GM23338 (cell line): ENCODE data around the gene METTL24. TPM values are rescaled to one million over a fixed set of nuclear protein-coding genes. Genes with fewer than 3 reads are reported as not detected.
A peak's percentile ranks its signal among the peaks of the same experiment; 100 is the strongest.

ENCODE experiments used
- ATAC-seq: fragments of 200-7000 bp; cut with Tn5 transposase; 3 replicates; pipeline ENCODE4 v1.9.1; 2020
- DNase-seq: peaks from one replicate; pipeline ENCODE4 v3.0.0-alpha.2; 2015; ENCODE audit warnings: low spot score
- H2AFZ ChIP-seq: fragments of 200-600 bp; sonication (generic); 2 replicates; pipeline ENCODE4 v1.8.0; 2016; ENCODE audit warnings: antibody characterized with exemption, mild to moderate bottlenecking, moderate library complexity
- H3F3A ChIP-seq: fragments of 200-600 bp; sonication (generic); replicated peaks from 2 replicates; pipeline ENCODE4 v1.8.0; 2017; ENCODE audit warnings: antibody characterized with exemption, mixed run types, low read depth
- H3K27ac ChIP-seq: fragments of 200-600 bp; sonication (generic); 2 replicates; pipeline ENCODE4 v1.6.1; 2016; ENCODE audit warnings: low read depth
- H3K27me3 ChIP-seq: fragments of 200-600 bp; sonication (generic); 2 replicates; pipeline ENCODE4 v1.8.0; 2016; ENCODE audit warnings: mild to moderate bottlenecking, mixed run types, moderate library complexity; ENCODE audit not compliant: insufficient read depth
- H3K36me3 ChIP-seq: fragments of 200-600 bp; sonication (generic); 2 replicates; pipeline ENCODE4 v1.8.0; 2016; ENCODE audit warnings: mild to moderate bottlenecking; ENCODE audit not compliant: insufficient read depth
- H3K4me1 ChIP-seq: fragments of 200-600 bp; sonication (generic); 2 replicates; pipeline ENCODE4 v1.8.0; 2016; ENCODE audit warnings: mild to moderate bottlenecking, moderate library complexity; ENCODE audit not compliant: insufficient read depth
- H3K4me2 ChIP-seq: fragments of 200-600 bp; sonication (generic); 2 replicates; pipeline ENCODE4 v1.7.1; 2017; ENCODE audit warnings: mixed run types
- H3K4me3 ChIP-seq: fragments of 200-600 bp; sonication (generic); 2 replicates; pipeline ENCODE4 v1.6.1; 2016; ENCODE audit warnings: mixed run types
- H3K79me2 ChIP-seq: fragments of 200-600 bp; sonication (generic); replicated peaks from 2 replicates; pipeline ENCODE4 v1.8.0; 2017; ENCODE audit warnings: mild to moderate bottlenecking; ENCODE audit not compliant: insufficient read depth
- H3K9me2 ChIP-seq: fragments of 200-600 bp; sonication (generic); 2 replicates; pipeline ENCODE4 v1.8.0; 2017; ENCODE audit not compliant: insufficient read depth
- H4K20me1 ChIP-seq: fragments of 200-600 bp; sonication (generic); replicated peaks from 2 replicates; pipeline ENCODE4 v1.8.0; 2017; ENCODE audit warnings: mild to moderate bottlenecking; ENCODE audit not compliant: insufficient read depth
- H3K27ac Mint-ChIP-seq: 2 replicates; pipeline ENCODE4 v1.8.0; 2020; ENCODE audit warnings: inconsistent platforms, mild to moderate bottlenecking, moderate library complexity, mixed read lengths
- H3K27me3 Mint-ChIP-seq: 3 replicates; pipeline ENCODE4 v1.8.0; 2022; ENCODE audit warnings: low read depth, mild to moderate bottlenecking, moderate library complexity, mixed read lengths, inconsistent platforms; ENCODE audit not compliant: insufficient read depth, poor library complexity
- H3K36me3 Mint-ChIP-seq: 3 replicates; pipeline ENCODE4 v1.8.0; 2021; ENCODE audit warnings: low read depth, mild to moderate bottlenecking, inconsistent platforms, moderate library complexity, mixed read lengths
- H3K4me1 Mint-ChIP-seq: 3 replicates; pipeline ENCODE4 v1.8.0; 2020; ENCODE audit warnings: mild to moderate bottlenecking, inconsistent platforms, mixed read lengths
- H3K4me3 Mint-ChIP-seq: 3 replicates; pipeline ENCODE4 v1.8.0; 2021; ENCODE audit warnings: moderate library complexity, mild to moderate bottlenecking, inconsistent platforms, mixed read lengths
- H3K9me3 Mint-ChIP-seq: 3 replicates; pipeline ENCODE4 v1.8.0; 2020; ENCODE audit warnings: moderate library complexity, mild to moderate bottlenecking, inconsistent platforms, mixed read lengths
- CREB1 ChIP-seq: fragments of 250-450 bp; sonication (Bioruptor Pico); IDR thresholded peaks from 2 replicates; pipeline ENCODE4 v1.5.0; 2020; ENCODE audit warnings: low read depth, mild to moderate bottlenecking, moderate library complexity
- CTCF ChIP-seq, 2 experiments: fragments of 200-600 bp in 1 of 2; sonication (generic) in 1 of 2; conservative IDR thresholded peaks; 2 replicates each; pipeline versions ENCODE4 v1.5.1 to v1.6.1; 2016 to 2017; ENCODE audit warnings: antibody characterized with exemption in 2 of 2, low read depth in 2 of 2, mild to moderate bottlenecking in 2 of 2, moderate library complexity in 1 of 2
- ETS1 ChIP-seq: IDR thresholded peaks from 2 replicates; pipeline ENCODE4 v1.6.1; 2016; ENCODE audit warnings: antibody characterized with exemption
- EZH2 ChIP-seq: fragments of 200-600 bp; sonication (generic); IDR thresholded peaks from one replicate; pipeline ENCODE4 v1.8.0; 2017; ENCODE audit warnings: antibody characterized with exemption, mild to moderate bottlenecking, low read depth; ENCODE audit not compliant: unreplicated experiment
- EZH2phosphoT487 ChIP-seq: fragments of 200-600 bp; sonication (generic); IDR thresholded peaks from one replicate; pipeline ENCODE4 v1.8.1; 2018; ENCODE audit warnings: antibody characterized with exemption; ENCODE audit not compliant: unreplicated experiment
- JUNB ChIP-seq: IDR thresholded peaks from one replicate; pipeline ENCODE4 v1.6.1; 2016; ENCODE audit warnings: antibody characterized with exemption; ENCODE audit not compliant: unreplicated experiment
- NANOG ChIP-seq: IDR thresholded peaks from 2 replicates; pipeline ENCODE4 v1.6.1; 2016; ENCODE audit warnings: antibody characterized with exemption, borderline replicate concordance
- POLR2AphosphoS5 ChIP-seq: IDR thresholded peaks from 2 replicates; pipeline ENCODE4 v1.6.1; 2016; ENCODE audit warnings: antibody characterized with exemption, low read depth
- REST ChIP-seq: IDR thresholded peaks from one replicate; pipeline ENCODE4 v1.6.1; 2018; ENCODE audit warnings: antibody characterized with exemption; ENCODE audit not compliant: unreplicated experiment
- STAT1 ChIP-seq: IDR thresholded peaks from one replicate; pipeline ENCODE4 v1.6.1; 2016; ENCODE audit warnings: antibody characterized with exemption; ENCODE audit not compliant: unreplicated experiment
- ZNF114 ChIP-seq: fragments of 250-450 bp; sonication (Bioruptor Pico); IDR thresholded peaks from 2 replicates; pipeline ENCODE4 v1.5.0; 2020; ENCODE audit warnings: mild to moderate bottlenecking, moderate library complexity
- ZNF331 ChIP-seq: fragments of 250-450 bp; sonication (Bioruptor Pico); IDR thresholded peaks from 2 replicates; pipeline ENCODE4 v1.5.0; 2020; ENCODE audit warnings: low read depth, mild to moderate bottlenecking, moderate library complexity
- ZNF462 ChIP-seq: fragments of 250-450 bp; sonication (Bioruptor Pico); IDR thresholded peaks from 2 replicates; pipeline ENCODE4 v1.5.0; 2020; ENCODE audit warnings: mild to moderate bottlenecking, moderate library complexity
- polyA plus RNA-seq: library from polyadenylated mRNA; unstranded; fragments of >200 nt; fragmentation: Nextera tagmentation; extraction: Ambion mirVana; gene quantifications from 2 replicates; pipeline ENCODE4 v1.2.1, GENCODE V29; 2016
- total RNA-seq: library from RNA; depleted of rRNA; stranded (reverse); fragments of >200 nt; shearing (Covaris generic); gene quantifications from 2 replicates; pipeline ENCODE4 v1.2.3, GENCODE V29; 2014

METTL24 gene
- total and polyA plus RNA-seq, 2 experiments from 2014 or later: 0.35 TPM; not detected in 1

GRCh38 chr6:110352563-110353262 is 5.4 kb downstream of the METTL24 start:
- H3K4me1 Mint-ChIP-seq: peaks cover 48% of the 10 kb centered on the region
- peaks cover 24% of the 10 kb centered on the region for H3K27me3 Mint-ChIP-seq
- H3K36me3 Mint-ChIP-seq: no peaks in the 10 kb centered on the region; the same call in 2 of the 3 replicates
- no peak overlapping the region for H3K27ac ChIP-seq
- peak; percentile 11; the same call in 1 of the 3 replicates for ATAC-seq
- H3K79me2 ChIP-seq: no peaks in the 10 kb centered on the region
- H3K27ac Mint-ChIP-seq: no peak overlapping the region
- H3K9me2 ChIP-seq: no peaks in the 10 kb centered on the region
- H3K4me3 ChIP-seq: no peak overlapping the region
- peak overlapping the region; percentile 3; the same call in 1 of the 2 replicates for H2AFZ ChIP-seq
- no peaks in the 10 kb centered on the region for H3K36me3 ChIP-seq
- peaks cover 23% of the 10 kb centered on the region for H3K27me3 ChIP-seq
- TF ChIP-seq POLR2AphosphoS5: no peak
- no peak for TF ChIP-seq JUNB
- no peak for TF ChIP-seq ZNF114 (CRISPR knock-in tag)
- no peak for TF ChIP-seq STAT1
- TF ChIP-seq CREB1 (CRISPR knock-in tag): no peak
- TF ChIP-seq ZNF331: no peak
- TF ChIP-seq NANOG: no peak
- TF ChIP-seq CTCF (conservative IDR thresholded peaks at IDR 0.05; ENCODE audit: low read depth in 2 of 2): no peak
- no peak for TF ChIP-seq EZH2phosphoT487
- no peak for TF ChIP-seq ETS1
- no peak for TF ChIP-seq EZH2
- TF ChIP-seq REST: no peak
- no peak for TF ChIP-seq ZNF462 (CRISPR knock-in tag)
- H3K9me3 Mint-ChIP-seq: no peaks in the 10 kb centered on the region
- H3K4me1 ChIP-seq: peaks cover 49% of the 10 kb centered on the region
- H3K4me2 ChIP-seq: peak overlapping the region; percentile 39; the same call in 1 of the 2 replicates
- H3K4me3 Mint-ChIP-seq: no peak overlapping the region
- H3F3A ChIP-seq: no peaks in the 10 kb centered on the region
- no peak for DNase-seq
- H4K20me1 ChIP-seq: no peaks in the 10 kb centered on the region
